Measurements from ENCODE around the gene ADCY2. TPM values are rescaled to one million over a fixed set of nuclear protein-coding genes. Genes with fewer than 3 reads are reported as not detected.

The ADCY2 gene
- total RNA-seq, 1 experiment from 2014 or later, result 0.04 TPM

DNA sequence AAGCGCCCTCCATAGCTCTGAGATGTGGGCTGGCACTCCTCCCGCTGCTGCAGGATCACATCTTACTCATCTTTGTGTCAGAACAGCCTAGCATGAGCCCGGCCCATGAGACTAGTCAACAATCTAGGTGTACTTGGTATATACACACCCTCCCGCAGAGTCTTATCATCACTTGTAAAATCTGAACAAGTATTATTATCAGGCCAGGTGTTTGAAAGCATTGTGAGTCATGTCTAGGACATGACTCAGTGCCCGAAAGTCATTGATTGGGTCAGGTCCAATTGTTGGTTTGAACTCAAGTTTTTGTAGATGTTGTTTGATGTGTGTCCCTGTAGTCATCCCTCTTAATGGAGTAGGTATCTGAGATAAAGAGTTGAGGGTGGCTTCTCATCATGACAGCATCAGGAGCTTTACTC lies 346.3 kb downstream of the ADCY2 start:
- DNase-seq (ENCODE audit: low spot score), result no peak

DNA sequence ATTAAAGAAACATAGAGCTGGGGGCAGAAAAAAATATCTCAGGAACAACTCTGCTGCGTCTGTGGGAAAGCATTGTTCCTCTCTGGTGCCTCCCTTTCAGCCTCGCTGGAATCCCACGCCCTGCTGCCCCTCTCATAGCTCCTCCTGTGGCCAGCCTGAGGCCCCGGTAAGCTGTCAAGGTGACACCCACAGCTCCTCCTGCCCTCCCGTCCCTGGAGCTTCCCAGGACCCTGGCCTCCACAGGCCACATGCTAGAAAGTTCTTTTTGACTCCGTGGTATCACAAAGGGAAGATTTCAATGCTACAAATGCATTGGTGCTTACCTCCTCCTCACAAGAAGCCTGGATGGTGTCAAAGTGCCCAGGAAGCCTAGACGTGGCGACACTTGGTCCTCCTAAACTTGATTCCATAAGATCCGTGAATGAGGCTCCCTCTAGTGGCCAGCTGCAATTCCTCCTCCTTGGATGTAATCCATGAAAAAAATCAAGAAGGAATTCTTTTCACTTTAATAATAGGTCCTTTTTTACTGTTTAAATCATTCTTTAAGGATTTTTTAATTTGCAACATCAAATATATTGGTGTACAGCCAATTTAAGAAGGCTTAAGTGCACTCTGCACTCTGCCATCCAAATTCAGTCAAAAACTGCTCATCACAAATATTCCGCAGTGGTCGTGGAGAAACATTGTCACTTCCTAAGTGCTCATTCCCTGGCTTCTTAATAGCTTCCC lies 350.1 kb downstream of the ADCY2 start:
- peak; percentile 60 for DNase-seq (ENCODE audit: low spot score)

DNA sequence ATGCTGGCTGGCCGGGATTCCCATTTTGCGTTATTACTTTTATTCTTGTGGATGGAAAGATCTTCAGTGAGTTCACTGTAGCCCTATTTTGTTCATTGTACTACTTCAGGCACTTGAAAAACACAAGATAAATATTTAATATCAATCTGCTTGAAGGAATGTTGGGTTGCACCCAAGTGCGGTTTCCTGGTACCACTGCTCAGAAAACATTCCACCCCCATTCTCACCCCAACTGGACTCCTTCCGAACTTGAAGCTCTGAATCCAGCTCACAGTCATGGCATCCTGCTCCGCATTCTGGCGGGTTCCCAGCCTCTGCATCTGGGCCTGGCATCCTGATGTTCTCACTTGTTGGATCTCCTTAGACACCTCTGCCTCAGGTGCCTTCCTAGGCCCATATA lies 351.8 kb downstream of the ADCY2 start:
- DNase-seq (ENCODE audit: low spot score), result no peak

DNA sequence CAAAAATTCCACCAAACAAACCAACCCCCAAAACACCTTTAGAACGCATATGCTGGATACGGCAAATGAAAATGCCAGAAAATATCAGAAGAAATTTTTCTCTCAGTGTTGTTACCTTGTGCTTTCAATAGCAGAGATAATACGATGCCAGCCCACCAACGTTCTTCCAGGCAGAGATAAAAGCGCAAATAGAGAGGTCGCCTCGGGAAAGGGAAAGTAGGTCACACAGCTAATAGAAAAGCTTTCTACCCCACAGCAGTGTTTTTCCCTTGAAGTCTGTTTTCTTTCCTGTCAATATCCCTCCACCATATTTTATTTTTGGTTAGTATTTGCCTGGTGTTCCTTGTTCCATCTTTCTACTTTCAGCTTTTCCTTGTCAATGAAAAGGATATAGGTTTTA lies 353.7 kb downstream of the ADCY2 start:
- no peak for DNase-seq (ENCODE audit: low spot score)

DNA sequence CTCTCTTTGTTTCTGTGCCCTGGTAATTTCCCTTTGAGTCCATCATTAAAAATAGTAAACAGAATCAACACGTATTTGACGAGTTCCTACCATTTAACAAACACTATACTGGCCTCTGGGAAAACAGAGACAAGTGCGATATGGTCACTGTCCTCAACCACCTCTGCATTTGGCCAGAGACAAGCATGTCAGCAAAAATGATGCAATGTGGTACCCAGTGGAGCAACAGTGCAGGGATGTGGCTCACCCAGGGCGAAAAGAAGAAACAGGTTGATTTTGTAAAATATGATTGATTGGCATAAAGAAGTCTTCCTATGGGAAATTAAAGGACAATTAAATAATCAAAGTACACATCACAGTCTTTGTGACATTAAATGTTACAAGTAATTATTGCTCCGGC lies 355.9 kb downstream of the ADCY2 start:
- DNase-seq (ENCODE audit: low spot score), result no peak

DNA sequence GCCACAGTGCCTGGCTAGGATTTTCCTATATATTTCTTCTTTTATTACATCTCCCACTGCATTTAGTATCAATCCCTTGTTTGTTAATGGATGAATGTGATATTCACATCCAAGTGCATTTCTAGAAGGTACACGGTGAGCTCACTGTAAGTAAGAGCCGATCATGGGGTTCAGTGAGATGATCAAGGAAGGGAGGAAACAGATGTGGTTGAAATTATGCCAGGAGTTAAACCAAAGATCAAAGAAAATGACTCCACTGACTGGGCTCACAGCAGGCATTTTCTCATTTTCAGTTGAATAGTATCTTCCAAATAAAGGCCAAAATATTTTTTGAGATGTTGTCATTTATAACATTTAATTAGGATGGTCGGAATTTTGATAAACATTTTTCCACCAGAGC lies 357.2 kb downstream of the ADCY2 start:
- DNase-seq (ENCODE audit: low spot score), result no peak

DNA sequence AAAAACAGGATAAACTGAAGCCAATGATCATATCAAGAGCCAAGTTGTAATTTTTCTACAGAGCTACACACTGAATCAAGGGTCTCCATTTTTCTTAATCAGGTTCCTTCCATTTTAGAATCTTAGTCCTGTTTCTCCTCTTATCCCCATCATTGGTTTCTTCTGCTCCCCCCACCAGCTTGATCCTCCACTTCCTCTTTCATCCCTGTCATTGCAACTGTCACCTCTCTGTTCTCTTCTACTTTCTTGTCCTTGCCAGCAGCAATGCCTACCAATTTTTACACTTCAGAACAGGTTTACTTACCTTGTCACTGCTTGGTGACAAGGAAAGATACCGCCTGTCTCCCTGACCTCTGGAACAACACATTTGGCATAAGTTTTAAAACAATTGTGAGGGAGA lies 357.7 kb downstream of the ADCY2 start:
- DNase-seq (ENCODE audit: low spot score), result no peak

DNA sequence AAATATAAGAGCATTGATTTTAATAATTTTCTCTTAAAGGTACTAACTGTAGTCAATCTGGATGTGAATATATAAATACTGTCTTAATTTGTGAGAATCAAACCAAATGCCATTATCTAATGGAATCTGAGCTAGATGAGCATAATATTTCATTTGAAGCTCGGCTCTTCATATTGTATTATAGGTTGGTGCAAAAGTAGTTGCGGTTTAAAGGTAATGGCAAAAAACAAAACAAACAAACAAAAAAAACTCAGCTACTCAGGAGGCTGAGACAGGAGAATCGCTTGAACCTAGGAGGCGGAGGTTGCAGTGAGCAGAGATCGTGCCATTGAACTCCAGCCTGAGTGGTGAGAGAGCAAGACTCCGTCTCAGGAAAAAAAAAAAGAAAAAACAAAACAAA lies 358.6 kb downstream of the ADCY2 start:
- DNase-seq (ENCODE audit: low spot score), result no peak

DNA sequence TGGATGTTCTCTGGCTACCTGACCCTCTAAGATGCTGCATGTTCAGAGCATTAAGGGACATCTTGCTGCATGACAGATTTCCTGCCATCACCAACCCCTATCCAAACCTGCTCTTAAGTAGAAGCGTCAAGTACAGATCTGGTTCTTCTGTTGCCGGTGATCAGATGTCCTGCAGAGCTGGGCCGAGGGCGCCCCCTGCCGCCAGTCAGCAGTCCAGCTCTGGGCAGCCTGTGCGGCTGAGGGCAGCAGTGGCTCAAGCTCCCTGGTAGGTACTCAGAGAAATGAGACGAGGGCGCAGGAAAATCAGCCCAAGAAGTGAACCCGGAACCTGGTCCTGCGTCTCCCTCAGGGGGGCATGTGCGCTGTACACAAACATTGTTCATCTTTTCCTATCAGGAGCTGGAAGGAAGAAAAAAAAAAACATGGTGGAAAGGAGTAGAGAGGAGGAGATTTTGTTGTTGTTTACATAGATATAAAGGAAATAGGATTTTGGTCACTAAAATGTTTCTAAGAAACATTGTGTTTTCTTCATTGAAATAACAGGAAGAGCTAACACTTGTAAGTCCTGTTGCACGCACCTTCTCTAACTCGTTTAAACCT lies 359.2 kb downstream of the ADCY2 start:
- DNase-seq (ENCODE audit: low spot score), result peak; percentile 65

DNA sequence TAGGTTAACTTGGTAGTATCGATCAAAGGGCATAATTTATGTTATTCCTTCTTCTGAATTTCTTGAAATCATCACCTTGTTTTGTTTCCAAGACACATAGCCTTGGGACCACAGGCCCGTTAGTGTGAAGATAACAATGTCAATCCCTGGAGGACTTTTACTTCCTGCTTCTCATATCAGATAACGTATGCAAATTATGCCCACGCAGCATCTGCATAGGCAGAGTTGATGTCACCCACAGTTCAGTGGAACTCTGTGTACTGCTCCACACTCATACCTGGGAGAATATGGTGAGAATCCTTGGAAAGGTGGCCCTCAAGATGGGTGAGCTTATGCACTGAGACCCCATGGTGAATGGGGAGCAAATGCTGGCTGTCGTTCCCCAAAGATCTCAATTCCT lies 360.0 kb downstream of the ADCY2 start:
- DNase-seq (ENCODE audit: low spot score), result no peak

DNA sequence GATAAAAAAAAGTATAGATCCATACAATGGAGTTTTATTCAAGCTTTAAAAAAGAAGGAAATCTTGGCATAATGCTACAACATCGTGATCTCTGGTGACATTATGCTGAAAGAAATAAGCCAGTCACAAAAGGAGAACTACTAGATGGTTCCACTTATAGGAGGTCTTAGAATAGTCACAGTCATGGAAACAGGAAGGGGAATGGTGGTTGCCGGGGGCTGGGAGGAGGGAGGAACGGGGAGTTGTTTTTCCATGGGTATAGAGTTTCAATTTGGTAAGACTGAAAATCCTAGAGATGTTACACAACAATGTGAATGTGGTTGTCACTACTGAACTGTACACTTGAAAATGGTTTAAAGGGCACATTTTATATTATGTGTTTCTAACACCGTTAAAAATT lies 360.5 kb downstream of the ADCY2 start:
- peak; percentile 54 for DNase-seq (ENCODE audit: low spot score)

DNA sequence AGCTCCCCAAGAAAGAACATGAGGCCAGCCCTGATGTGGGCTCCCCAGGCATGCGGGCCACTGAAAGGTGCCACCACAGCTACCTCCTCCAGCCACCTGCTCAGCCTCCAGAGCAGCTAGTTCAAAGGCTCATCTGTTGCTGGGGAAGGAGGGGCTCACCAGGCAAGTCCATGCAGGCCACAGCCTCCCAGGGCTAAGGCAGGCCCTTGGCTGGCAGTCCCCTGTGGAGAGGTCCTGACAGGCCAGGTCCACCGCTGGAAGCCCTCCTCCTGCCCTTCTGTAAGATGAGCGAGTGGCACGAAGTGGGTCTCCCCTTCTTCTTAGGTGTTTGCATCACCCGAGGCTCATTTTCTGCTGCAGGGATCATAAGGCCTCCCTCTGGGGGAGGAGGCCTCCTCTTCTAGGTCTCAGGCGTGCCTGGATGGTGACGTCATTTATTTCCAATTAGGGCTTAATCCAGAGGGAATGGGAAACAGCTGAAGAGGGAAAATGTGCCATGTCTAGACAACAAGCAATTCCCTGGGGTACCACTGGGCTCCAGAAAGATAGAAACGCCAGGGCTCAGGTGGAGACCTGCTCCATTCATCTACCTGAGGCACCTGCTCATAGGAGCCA lies 363.4 kb downstream of the ADCY2 start:
- peak; percentile 36 for DNase-seq (ENCODE audit: low spot score)

DNA sequence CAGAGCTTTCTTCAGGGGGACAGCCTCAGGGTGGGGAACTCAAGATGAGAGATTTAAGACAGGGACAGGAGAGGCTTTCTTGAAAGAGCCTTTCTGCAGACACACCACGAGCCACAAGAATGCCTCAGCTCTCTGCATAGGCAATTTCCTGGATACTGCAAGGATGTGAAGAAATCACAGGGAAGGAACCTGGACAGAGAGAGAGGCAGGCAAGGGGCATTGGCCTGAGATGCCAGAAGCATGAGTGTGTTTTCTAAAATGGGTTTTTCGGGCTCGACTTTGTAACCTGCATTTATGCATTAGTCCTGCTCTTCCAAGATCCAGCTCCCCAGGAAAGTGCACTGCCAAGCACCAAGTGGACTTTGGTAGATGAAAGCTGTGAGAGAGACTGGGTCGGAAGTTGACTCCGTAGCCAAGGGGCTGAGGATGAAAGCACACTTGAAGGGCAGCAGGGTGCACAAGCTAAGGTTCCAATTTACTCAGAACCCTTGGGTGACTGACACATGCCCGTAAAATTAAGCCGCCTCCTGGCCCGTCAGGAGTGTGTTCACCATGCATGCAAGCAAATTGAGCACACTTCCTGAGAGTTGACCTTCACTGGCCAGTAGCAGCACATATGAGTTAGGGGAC lies 364.1 kb downstream of the ADCY2 start:
- no peak for DNase-seq (ENCODE audit: low spot score)

DNA sequence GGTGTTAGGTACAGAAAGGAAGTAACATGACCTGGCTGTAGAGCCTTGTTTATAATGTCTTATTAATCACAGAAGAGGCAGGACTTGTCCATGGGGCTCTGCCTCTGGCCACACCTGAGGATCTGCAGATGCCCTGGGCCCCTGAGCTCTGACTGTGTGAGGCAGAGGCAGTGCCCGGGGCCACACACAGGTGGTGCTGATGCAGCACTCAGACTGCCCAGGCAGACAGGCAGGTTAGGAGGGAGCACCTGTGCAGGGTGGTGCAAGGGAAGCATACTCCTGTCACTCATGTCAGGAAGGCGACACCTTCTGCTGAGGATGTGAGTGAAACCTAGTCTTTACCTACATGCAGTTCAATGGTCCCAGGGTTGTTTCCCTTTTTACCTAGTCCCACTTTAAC lies 366.3 kb downstream of the ADCY2 start:
- no peak for DNase-seq (ENCODE audit: low spot score)

DNA sequence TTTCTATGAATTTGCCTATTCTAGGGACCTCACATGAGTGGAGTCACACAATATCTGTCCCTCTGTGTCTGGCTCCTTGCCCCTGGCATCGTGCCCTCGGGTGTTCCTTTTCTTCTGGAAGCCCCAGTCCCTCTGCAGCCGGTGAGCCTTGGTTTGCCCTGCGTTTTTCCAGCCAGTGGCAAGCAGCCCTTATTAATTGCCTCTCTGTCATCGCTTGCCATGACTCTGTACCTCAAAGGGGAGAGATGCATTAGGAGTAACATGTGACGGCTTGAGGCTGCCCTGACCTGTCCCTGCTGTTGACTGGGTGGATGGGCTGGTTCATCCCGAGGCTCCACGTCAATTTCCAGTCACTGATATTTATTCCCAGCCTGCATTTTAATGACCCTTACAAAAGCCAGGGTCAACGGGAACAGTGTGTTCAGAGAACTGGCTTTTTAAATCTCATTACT lies 367.7 kb downstream of the ADCY2 start:
- no peak for DNase-seq (ENCODE audit: low spot score)

DNA sequence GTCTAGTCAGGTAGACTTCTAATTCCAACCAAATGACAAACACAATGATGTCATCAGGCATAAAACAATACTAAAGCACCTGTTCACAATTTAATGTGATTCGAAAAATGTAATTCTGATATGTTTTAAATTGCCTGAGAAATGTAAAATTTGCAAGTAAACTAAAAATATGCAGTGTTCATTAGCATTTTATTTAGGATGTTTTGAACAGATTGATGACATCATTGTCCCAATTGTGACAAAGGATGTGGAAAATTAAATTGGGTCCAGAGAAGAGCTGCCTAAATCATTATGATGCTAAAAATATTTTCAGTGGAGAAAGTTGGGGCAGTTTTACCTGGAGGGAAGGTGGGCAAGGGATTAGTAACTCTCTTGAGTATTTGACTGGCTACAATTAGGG lies 368.5 kb downstream of the ADCY2 start:
- DNase-seq (ENCODE audit: low spot score), result no peak

DNA sequence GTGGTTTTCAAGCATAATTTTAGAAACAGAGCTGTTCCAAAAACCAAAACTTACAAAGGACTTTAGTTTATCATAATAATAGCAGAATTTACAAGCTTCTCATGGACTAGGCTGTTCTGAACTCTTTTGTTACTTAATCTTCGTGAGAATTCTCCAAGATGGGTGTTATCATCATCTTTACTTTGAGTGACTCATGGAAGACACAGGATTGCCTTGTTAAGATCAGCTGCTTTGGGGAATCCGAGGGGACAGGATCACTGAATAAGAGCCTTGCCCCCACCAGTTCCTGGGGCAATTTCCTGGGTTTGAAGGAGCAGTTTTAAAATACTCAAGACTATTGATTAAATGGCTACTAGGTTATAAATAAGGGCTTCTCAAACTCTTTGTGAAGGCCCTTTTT lies 374.5 kb downstream of the ADCY2 start:
- DNase-seq (ENCODE audit: low spot score), result no peak

DNA sequence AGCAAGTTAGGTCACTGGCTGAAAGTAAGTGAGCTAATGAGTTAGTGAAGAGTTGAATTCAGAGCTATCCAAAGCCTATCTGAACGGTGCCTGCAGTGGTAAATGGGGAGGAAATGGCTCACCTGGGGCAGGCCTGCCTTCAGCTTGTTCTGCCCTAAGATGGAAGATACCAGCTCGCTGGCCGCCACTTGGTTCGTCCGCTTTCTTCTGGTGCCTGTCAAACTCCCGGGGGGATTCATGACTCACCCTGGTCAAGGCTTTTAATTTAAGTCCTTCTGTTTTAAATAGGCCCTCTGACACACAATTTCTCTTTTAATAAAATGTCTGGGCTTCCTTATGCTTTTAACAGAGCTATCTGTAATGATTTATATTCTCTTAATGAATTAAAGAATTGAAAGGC lies 376.2 kb downstream of the ADCY2 start:
- DNase-seq (ENCODE audit: low spot score), result no peak

DNA sequence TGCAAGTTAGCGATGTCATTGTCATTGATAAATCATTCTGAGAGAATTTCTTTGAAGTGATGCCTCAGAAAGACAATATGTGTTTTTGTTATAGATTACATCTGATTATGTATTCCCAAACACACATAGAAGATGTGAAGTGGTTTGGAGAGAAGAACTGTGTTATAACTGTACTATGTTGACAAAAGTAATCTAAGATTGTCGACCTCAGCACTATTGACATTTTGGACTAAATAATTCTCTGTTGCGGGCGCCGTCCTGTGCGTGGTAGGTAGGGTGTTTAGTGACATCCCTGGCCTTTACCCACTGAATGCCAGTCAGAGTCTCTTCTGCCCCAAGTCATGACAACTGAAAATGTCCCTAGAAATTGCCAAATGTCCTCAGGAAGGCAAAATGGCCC lies 377.2 kb downstream of the ADCY2 start:
- DNase-seq (ENCODE audit: low spot score), result no peak

DNA sequence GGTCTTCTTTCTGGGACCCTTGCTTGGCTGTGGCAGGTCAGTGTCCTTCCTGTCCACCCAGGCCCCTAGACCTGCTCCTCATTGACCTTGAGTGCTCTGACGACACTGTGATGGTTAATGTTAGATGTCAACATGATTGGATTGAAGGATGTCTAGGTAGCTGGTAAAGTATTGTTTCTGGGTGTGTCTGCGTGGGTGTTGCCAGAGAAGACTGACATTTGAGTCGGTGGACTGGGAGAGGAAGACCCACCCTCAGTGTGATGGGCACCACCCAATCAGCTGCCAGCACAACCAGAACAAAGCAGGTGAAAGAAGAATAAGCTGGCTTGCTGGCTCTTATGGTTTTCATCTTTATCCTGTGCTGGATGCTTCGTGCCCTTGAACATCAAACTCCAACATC lies 380.5 kb downstream of the ADCY2 start:
- no peak for DNase-seq (ENCODE audit: low spot score)

DNA sequence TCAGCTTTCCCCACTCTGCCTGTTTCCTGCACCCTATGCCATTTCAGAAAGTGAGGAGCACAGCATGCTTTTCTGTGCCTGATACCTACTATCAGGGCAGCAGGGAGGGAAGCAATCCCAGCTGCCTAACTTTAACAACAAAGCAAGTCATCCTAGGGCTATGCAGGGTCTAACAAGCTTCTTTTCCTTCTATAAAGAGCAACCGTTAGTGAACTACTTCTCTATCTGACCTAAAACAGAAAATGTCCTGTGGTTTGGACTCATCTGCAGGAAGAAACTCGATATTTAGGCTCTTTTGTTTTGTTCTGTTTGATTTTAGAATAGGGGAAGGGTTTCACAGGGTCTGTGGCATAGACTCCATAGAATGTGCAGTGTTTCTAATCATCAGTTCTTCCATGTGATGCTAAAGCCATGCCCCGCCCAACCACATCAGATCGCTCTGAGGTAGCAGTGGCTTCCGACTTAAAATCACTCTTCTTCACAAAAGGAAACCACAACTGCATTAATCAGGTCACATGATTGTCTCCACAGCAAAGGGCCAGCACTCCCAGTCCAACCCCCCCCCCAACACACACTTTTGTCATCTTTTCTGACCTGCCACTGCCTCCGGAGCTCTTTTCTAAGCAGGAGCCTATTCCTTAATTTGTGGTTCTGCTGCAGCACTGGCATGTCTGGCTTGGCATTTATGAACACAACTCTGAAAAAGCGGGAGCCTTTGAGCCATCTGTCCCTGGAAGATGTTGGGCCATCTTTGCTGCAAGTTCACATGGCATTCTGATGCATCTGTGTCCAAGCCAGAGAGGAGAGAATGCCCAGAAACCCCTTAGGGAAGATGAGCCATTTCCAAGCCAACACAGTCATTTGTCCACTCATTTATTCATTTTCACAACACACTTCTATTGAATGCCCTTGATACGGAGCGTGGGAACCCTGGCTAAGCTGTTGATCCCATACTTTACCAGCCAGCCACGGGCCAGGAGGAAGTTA lies 383.4 kb downstream of the ADCY2 start:
- DNase-seq (ENCODE audit: low spot score), result peak; percentile 39

DNA sequence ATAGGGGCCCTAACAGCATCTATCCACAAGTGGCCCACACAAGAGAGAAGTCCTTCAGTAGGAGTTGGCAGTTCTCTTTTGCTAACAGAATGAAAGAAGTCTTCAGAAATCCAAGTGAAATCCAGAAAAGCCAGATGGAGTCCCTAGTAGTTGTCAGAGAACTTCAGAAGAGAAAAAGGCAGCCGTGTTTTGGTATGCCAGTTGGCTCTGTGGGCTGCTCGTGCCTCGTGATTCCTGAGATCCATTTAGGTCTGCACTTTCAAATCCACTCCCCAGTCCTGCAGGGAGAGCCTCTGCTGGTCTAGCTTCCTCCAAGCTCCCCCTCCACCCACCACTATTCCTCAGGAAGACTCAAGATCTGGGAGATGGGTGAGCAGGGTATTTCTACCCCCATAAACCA lies 386.0 kb downstream of the ADCY2 start:
- DNase-seq (ENCODE audit: low spot score), result no peak
